ENCODE data around the gene NEXN.
A peak's percentile ranks its signal among the peaks of the same experiment; 100 is the strongest.

NEXN gene

GRCh38 chr1:77942400-77943140 is 54.1 kb downstream of the NEXN start:
- no peak for DNase-seq (ENCODE audit: low read depth)
- no peak overlapping the region for H3K4me3 ChIP-seq (ENCODE audit: low read depth, low read length)
- TF ChIP-seq, protein P1, sequence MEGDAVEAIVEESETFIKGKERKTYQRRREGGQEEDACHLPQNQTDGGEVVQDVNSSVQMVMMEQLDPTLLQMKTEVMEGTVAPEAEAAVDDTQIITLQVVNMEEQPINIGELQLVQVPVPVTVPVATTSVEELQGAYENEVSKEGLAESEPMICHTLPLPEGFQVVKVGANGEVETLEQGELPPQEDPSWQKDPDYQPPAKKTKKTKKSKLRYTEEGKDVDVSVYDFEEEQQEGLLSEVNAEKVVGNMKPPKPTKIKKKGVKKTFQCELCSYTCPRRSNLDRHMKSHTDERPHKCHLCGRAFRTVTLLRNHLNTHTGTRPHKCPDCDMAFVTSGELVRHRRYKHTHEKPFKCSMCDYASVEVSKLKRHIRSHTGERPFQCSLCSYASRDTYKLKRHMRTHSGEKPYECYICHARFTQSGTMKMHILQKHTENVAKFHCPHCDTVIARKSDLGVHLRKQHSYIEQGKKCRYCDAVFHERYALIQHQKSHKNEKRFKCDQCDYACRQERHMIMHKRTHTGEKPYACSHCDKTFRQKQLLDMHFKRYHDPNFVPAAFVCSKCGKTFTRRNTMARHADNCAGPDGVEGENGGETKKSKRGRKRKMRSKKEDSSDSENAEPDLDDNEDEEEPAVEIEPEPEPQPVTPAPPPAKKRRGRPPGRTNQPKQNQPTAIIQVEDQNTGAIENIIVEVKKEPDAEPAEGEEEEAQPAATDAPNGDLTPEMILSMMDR (IDR thresholded peaks at IDR 0.05; ENCODE audit: control insufficient read depth, extremely low read depth, insufficient read depth): no peak

GRCh38 chr1:77945345-77945744 is 56.9 kb downstream of the NEXN start:
- no peak overlapping the region for H3K4me3 ChIP-seq (ENCODE audit: low read depth, low read length)
- no peak for DNase-seq (ENCODE audit: low read depth)
- TF ChIP-seq, protein P1 (IDR thresholded peaks at IDR 0.05; ENCODE audit: control insufficient read depth, extremely low read depth, insufficient read depth): no peak

DNA sequence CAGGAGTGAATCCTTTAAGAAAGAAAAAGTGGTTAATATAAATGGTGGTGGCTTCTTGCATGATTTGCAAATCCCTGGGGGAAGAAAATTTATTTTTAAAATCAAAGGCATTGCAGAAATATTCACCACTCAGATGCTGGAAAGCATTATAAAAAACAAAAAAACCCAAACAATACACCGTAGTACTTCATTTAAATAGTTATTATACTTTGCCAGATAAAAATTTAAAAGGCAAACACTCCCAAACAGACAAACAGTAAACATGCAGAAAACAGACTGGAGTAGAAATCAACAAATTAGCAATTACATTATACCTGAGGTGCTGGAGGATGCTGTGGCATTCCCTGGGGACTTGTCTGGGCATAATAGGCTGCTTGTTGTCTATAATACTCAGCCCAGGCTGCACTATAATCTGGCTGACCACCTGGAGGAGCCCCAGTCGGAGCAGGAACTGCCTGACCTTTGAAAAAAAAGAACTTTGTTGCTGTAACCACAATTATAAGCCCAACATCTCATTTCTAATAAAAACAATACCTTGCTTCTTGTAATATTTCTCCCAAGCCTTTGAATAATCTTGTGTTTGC is 60.5 kb downstream of the NEXN start:
- no peak for DNase-seq (ENCODE audit: low read depth)
- no peak overlapping the region for H3K4me3 ChIP-seq (ENCODE audit: low read depth, low read length)
- TF ChIP-seq, protein P1 (IDR thresholded peaks at IDR 0.05; ENCODE audit: control insufficient read depth, extremely low read depth, insufficient read depth): peak; percentile 43

DNA sequence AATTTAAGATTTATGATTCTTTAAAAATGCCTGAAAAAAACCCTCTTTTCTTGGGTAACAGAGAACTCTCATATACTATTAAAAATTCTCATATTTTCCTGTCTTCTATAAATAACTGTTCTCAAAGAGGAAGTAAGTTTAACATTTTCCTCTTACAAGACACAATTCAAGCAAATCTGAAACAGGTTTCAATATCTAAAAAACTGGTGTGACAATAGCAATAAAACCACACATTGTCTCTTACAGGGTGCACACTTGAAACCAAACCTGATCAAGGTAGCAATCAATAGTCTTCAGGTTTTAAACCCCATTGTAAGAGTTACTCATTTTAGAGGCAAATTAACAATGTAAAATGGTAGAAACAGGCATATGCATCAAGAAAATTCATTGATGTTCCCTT is 62.4 kb downstream of the NEXN start:
- DNase-seq (ENCODE audit: low read depth): no peak
- TF ChIP-seq, protein P1 (IDR thresholded peaks at IDR 0.05; ENCODE audit: control insufficient read depth, extremely low read depth, insufficient read depth): no peak

DNA sequence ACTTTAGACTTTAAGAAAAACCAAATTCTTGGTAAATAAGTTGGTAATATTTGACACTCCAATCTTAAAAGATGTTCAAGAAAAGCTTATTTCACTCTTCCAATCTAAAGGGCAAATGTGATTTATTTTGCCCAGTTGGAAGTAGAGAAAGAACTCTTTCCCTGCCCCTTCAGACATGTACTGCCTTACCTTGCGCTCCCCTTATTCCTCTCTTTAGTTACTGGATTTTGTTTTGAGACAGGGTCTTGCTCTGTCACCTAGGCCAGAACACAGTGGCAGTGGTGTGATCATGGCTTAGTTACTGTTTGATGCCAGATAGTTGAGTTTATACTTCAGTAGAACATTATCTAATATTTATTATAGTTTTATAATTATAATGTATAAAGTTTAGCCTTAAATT is 62.9 kb downstream of the NEXN start:
- TF ChIP-seq, protein P1 (IDR thresholded peaks at IDR 0.05; ENCODE audit: control insufficient read depth, extremely low read depth, insufficient read depth): no peak
- H3K4me3 ChIP-seq (ENCODE audit: low read depth, low read length): no peak overlapping the region

More for the DNA sequence above, 62.4 kb downstream of the NEXN start:
- H3K4me3 ChIP-seq (ENCODE audit: low read depth, low read length): no peak overlapping the region

GRCh38 chr1:77953907-77954306 is 65.5 kb downstream of the NEXN start:
- H3K4me3 ChIP-seq (ENCODE audit: low read depth, low read length): no peak overlapping the region
- TF ChIP-seq, protein P1 (IDR thresholded peaks at IDR 0.05; ENCODE audit: control insufficient read depth, extremely low read depth, insufficient read depth): no peak
- no peak for DNase-seq (ENCODE audit: low read depth)

More for the DNA sequence above, 62.9 kb downstream of the NEXN start:
- DNase-seq (ENCODE audit: low read depth): no peak

Data from LNCaP clone FGC (cell line).